ENCODE results near the gene CHCHD6.
A peak's percentile ranks its signal among the peaks of the same experiment; 100 is the strongest.

Gene CHCHD6

GRCh38 chr3:126745760-126746394 is 41.8 kb downstream of the CHCHD6 start:
- DNase-seq (ENCODE audit: low read depth): no peak
- TF ChIP-seq, protein P1, sequence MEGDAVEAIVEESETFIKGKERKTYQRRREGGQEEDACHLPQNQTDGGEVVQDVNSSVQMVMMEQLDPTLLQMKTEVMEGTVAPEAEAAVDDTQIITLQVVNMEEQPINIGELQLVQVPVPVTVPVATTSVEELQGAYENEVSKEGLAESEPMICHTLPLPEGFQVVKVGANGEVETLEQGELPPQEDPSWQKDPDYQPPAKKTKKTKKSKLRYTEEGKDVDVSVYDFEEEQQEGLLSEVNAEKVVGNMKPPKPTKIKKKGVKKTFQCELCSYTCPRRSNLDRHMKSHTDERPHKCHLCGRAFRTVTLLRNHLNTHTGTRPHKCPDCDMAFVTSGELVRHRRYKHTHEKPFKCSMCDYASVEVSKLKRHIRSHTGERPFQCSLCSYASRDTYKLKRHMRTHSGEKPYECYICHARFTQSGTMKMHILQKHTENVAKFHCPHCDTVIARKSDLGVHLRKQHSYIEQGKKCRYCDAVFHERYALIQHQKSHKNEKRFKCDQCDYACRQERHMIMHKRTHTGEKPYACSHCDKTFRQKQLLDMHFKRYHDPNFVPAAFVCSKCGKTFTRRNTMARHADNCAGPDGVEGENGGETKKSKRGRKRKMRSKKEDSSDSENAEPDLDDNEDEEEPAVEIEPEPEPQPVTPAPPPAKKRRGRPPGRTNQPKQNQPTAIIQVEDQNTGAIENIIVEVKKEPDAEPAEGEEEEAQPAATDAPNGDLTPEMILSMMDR (conservative IDR thresholded peaks at IDR 0.05; ENCODE audit: low read length): no peak
- H3K4me3 ChIP-seq (ENCODE audit: low read length): no peak overlapping the region

DNA sequence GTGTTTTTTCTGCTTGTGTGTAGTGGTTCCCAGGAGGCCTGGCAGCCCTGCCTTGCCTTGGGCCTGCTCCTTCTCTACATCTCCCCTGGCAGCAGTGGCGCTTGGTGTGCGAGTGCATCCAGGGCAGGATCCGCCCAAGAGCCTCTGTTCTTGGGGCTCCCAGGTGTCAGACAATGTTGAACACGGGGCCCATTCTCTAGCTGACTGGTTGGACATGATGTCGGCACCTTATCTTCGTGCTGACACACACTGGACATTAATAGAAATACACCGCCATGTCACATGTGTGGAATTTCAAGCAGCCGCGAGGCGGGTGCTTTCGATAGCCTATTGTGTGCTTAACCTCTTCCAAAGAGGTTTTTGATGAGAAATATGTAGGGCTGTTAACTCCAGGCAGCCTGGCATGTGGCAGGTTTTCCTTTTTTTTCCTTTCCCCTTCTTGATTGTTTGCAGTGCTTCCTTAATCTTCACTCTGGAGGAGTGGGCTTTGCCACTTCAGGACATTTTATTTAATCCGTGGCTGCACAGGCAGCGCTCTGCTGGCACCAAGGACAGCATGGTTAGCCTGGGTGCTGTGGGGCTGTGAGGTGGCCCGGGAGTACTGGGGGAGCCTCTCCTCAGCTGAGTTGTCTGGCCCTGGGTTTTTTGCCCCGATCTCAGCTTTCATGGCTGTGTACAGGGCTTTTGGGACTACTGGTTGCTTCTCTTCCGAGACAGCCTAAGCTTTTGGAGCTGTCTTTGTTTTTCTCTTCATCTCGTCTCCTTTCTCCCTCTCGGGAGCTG is 42.5 kb downstream of the CHCHD6 start:
- TF ChIP-seq, protein P1 (conservative IDR thresholded peaks at IDR 0.05; ENCODE audit: low read length): no peak
- peak; percentile 25 for DNase-seq (ENCODE audit: low read depth)
- no peak overlapping the region for H3K4me3 ChIP-seq (ENCODE audit: low read length)

DNA sequence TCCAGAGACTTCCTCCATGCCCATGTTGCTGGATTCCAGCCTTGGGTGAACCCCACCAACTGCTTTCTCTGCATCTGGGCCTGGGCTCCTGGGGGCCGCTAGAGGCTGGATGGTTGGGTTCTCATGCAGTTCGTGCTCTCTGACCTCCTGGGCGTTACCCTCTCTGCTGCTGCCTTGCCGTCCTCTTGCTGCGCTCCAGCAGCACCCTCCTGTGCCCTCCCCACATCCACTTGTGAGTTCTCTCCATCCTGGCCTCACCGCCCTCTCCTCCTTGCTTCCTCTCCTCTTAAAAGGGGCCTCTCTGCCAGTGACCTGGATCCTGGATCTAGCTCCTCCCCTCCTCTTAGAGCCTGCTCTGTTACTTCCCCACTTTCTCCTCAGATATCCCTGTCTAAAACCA is 43.7 kb downstream of the CHCHD6 start:
- DNase-seq (ENCODE audit: low read depth): no peak
- TF ChIP-seq, protein P1 (conservative IDR thresholded peaks at IDR 0.05; ENCODE audit: low read length): no peak
- no peak overlapping the region for H3K4me3 ChIP-seq (ENCODE audit: low read length)

GRCh38 chr3:126748701-126749546 is 44.9 kb downstream of the CHCHD6 start:
- no peak overlapping the region for H3K4me3 ChIP-seq (ENCODE audit: low read length)
- TF ChIP-seq, protein P1 (conservative IDR thresholded peaks at IDR 0.05; ENCODE audit: low read length): no peak
- DNase-seq (ENCODE audit: low read depth): no peak

- TF ChIP-seq, protein P1 (conservative IDR thresholded peaks at IDR 0.05; ENCODE audit: low read length): no peak
- no peak for DNase-seq (ENCODE audit: low read depth)
- no peak overlapping the region for H3K4me3 ChIP-seq (ENCODE audit: low read length)
Measured at GRCh38 chr3:126749547-126749875, 45.5 kb downstream of the CHCHD6 start.

- TF ChIP-seq, protein P1 (conservative IDR thresholded peaks at IDR 0.05; ENCODE audit: low read length): no peak
- no peak overlapping the region for H3K4me3 ChIP-seq (ENCODE audit: low read length)
- DNase-seq (ENCODE audit: low read depth): no peak
Measured at GRCh38 chr3:126749931-126750755, 46.1 kb downstream of the CHCHD6 start.
